GM12891 (cell line): ENCODE measurements around the gene PJA2.

Source experiments
- DNase-seq: peaks from one replicate; pipeline ENCODE4 v3.0.0; 2011; ENCODE audit warnings: low spot score; ENCODE audit not compliant: insufficient read length
- FAIRE-seq: peaks from 2 replicates; lab custom pipeline; 2011; peaks lifted over from hg19 to GRCh38; lab: Jason Lieb, UNC
- PAX5 ChIP-seq: IDR thresholded peaks from 2 replicates; pipeline ENCODE4 v1.6.1; 2011; ENCODE audit warnings: low read length, moderate library complexity, mild to moderate bottlenecking; ENCODE audit not compliant: insufficient read depth, severe bottlenecking
- POLR2A ChIP-seq: IDR thresholded peaks from 2 replicates; pipeline ENCODE4 v1.6.1; 2011; ENCODE audit warnings: low read depth, low read length, control low read depth
- POLR2AphosphoS5 ChIP-seq: IDR thresholded peaks from 2 replicates; pipeline ENCODE4 v1.6.1; 2011; ENCODE audit warnings: low read depth, low read length, control low read depth
- POU2F2 ChIP-seq: IDR thresholded peaks from 2 replicates; pipeline ENCODE4 v1.6.1; 2011; ENCODE audit warnings: low read depth, mild to moderate bottlenecking, control low read depth, low read length, moderate library complexity
- SPI1 ChIP-seq: IDR thresholded peaks from 2 replicates; pipeline ENCODE4 v1.6.1; 2011; ENCODE audit warnings: low read depth, low read length, control low read depth
- TAF1 ChIP-seq: IDR thresholded peaks from 2 replicates; pipeline ENCODE4 v1.6.1; 2011; ENCODE audit warnings: low read depth, low read length, control low read depth

The PJA2 gene

GRCh38 chr5:109318455-109319108, 91.2 kb downstream of the PJA2 start:
- DNase-seq (no peak), FAIRE-seq (no peak)
- TF ChIP-seq TAF1 (no peak), SPI1 (no peak), POLR2AphosphoS5 (no peak), POLR2A (no peak), POU2F2 (no peak), PAX5 (no peak)

GRCh38 chr5:109316634-109317033, 93.1 kb downstream of the PJA2 start:
- no peak for DNase-seq
- no peak for TF ChIP-seq SPI1
- no peak for TF ChIP-seq PAX5
- no peak for TF ChIP-seq POLR2A
- TF ChIP-seq POLR2AphosphoS5 = no peak
- TF ChIP-seq TAF1 = no peak
- no peak for TF ChIP-seq POU2F2
- FAIRE-seq = no peak

DNA sequence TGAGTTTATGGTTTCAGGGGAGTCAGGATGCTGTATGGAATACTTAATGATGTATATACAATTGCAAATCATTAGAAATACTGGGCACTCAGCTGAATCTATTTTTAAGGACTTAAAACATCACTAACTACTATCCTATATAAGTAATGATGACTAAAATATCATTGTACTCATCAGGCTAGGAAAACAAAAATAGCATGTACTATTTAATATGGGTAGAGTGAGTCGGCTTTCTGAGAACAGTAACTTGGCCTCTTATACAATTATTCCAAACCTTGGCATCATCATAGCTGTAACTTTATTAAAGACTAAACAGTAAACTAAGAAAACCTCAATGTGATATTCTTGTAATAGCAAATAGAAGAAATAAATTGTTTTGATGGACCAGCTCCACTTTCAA, 94.5 kb downstream of the PJA2 start:
- FAIRE-seq (no peak), DNase-seq (no peak)
- TF ChIP-seq POLR2AphosphoS5 (no peak), POU2F2 (no peak), TAF1 (no peak), PAX5 (no peak), POLR2A (no peak), SPI1 (no peak)

GRCh38 chr5:109313127-109313526, 96.6 kb downstream of the PJA2 start:
- FAIRE-seq (no peak), DNase-seq (no peak)
- TF ChIP-seq POLR2A = no peak
- TF ChIP-seq POLR2AphosphoS5 = no peak
- TF ChIP-seq SPI1 = no peak
- TF ChIP-seq PAX5 = no peak
- TF ChIP-seq TAF1 = no peak
- no peak for TF ChIP-seq POU2F2

DNA sequence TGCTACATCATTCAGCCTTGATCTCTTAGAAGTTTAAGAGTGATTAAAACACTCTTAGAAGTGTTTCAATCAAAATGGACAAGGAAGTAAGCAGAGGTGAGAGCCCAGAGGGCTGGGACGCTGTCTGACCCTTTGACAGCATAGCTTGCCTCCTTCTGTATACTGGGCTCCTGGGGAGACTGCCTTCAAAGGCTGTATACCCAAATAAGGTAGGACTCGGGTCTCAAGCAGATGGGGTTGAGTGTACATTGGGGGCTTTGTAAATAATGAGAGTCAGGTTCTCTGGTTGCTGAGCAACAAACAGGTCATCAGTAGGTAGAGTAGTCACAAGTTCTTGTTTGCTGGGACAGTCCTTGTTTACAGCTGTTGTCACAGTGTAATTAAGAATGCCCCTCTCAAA, 97.1 kb downstream of the PJA2 start:
- no peak for DNase-seq
- TF ChIP-seq SPI1 (no peak), POLR2A (no peak), POU2F2 (no peak), PAX5 (no peak), POLR2AphosphoS5 (no peak), TAF1 (no peak)
- FAIRE-seq = no peak

DNA sequence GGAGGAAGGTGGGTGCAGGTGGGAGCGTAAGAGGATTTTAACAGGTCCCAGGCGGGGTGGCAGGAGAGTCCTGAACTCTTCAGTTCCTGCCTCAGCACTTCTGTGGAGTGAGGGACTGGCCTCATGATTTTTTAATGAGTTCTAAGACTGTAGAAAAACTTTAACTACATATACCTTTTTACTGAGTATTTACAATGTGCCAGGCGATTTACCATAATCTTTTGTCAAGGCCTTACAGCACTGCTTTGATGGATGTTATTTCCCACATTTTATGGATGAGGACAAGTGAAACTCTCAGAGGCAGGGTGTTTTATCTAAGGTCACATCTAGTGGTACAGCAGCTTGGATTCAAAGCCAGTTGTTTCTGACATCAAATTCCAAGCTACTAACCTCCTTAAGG, 99.5 kb downstream of the PJA2 start:
- no peak for TF ChIP-seq POLR2AphosphoS5
- DNase-seq = no peak
- no peak for FAIRE-seq

GRCh38 chr5:109309326-109310063, 100.3 kb downstream of the PJA2 start:
- no peak for FAIRE-seq
- no peak for DNase-seq
- TF ChIP-seq POU2F2 = no peak
- TF ChIP-seq POLR2AphosphoS5 = no peak
- no peak for TF ChIP-seq PAX5
- no peak for TF ChIP-seq TAF1
- TF ChIP-seq SPI1 = no peak
- TF ChIP-seq POLR2A = no peak

GRCh38 chr5:109307951-109308350, 101.8 kb downstream of the PJA2 start:
- FAIRE-seq (no peak), DNase-seq (no peak)
- no peak for TF ChIP-seq POLR2A
- TF ChIP-seq PAX5 = no peak
- TF ChIP-seq POLR2AphosphoS5 = no peak
- no peak for TF ChIP-seq POU2F2
- TF ChIP-seq SPI1 = no peak
- no peak for TF ChIP-seq TAF1

DNA sequence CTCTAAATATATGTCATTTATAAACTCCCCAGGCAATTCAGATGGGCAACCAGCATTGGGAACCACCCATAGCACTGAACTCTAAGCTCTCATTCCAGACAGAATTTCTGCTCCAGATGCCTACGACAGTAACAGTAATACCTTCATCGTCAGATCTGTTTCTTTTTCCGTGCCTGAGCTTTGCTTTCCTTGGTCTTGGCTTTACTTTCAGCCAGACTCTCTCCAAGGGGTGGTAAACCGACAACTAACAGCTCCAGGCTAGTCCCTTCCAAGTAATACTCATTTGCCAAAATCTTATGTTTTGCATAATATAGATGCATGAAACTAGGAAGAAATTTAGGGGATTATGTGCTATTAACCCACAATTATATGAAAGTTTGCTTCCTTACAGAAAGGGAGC, 102.3 kb downstream of the PJA2 start:
- no peak for TF ChIP-seq TAF1
- no peak for TF ChIP-seq SPI1
- no peak for TF ChIP-seq POLR2A
- no peak for TF ChIP-seq POU2F2
- TF ChIP-seq POLR2AphosphoS5 = no peak
- no peak for TF ChIP-seq PAX5
- FAIRE-seq (no peak), DNase-seq (no peak)

DNA sequence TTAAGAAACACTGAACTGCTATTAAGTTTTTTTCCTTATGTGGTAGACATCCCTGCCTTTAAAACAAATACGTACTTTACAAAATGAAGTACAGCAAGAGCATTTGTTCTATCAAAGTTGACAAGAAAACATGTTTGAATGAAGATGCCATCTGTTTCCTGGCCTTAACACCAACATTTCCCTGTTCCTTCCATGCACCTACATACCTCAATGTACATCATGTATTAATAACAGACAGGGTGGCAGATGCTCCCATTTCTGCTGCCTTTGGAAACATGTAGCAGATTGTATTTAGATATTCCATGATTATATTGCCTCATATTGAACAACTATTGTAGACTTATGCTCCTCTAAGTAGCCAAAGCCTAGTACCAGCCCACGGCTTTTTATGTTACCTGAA, 104.4 kb downstream of the PJA2 start:
- DNase-seq (no peak), FAIRE-seq (no peak)
- TF ChIP-seq TAF1 (no peak), POLR2AphosphoS5 (no peak), SPI1 (no peak), PAX5 (no peak), POU2F2 (no peak), POLR2A (no peak)
